Inflammatory macrophage treated with lipopolysaccharide for 4 hours (primary cell): Measurements from ENCODE around the gene CCDC3.

Experiments
- DNase-seq: peaks from one replicate; pipeline ENCODE4 v3.0.0-alpha.2; 2020

The CCDC3 gene

GRCh38 chr10:12919574-12919973, 81.9 kb downstream of the CCDC3 start:
- DNase-seq: no peak

- no peak for DNase-seq
These were observed 84.9 kb downstream of the CCDC3 start for GRCh38 chr10:12916587-12916986.

GRCh38 chr10:12915637-12916168, 85.8 kb downstream of the CCDC3 start:
- no peak for DNase-seq

- DNase-seq: no peak
These were observed 87.4 kb downstream of the CCDC3 start for GRCh38 chr10:12914111-12914510.

GRCh38 chr10:12911795-12912194, 89.7 kb downstream of the CCDC3 start:
- no peak for DNase-seq

GRCh38 chr10:12910835-12911234, 90.7 kb downstream of the CCDC3 start:
- no peak for DNase-seq

GRCh38 chr10:12909836-12910185, 91.7 kb downstream of the CCDC3 start:
- no peak for DNase-seq

- no peak for DNase-seq
These were observed 92.2 kb downstream of the CCDC3 start for GRCh38 chr10:12909182-12909835.

GRCh38 chr10:12908773-12909172, 92.7 kb downstream of the CCDC3 start:
- no peak for DNase-seq

- DNase-seq: no peak
These were observed 93.9 kb downstream of the CCDC3 start for GRCh38 chr10:12907656-12908055.

GRCh38 chr10:12906051-12906541, 95.4 kb downstream of the CCDC3 start:
- DNase-seq: no peak

GRCh38 chr10:12905067-12905466, 96.4 kb downstream of the CCDC3 start:
- DNase-seq: no peak

GRCh38 chr10:12902851-12903358, 98.6 kb downstream of the CCDC3 start:
- no peak for DNase-seq

GRCh38 chr10:12902135-12902572, 99.4 kb downstream of the CCDC3 start:
- DNase-seq: peak; percentile 30

GRCh38 chr10:12899546-12899945, 102.0 kb downstream of the CCDC3 start:
- DNase-seq: no peak

- DNase-seq: no peak
These were observed 103.2 kb downstream of the CCDC3 start for GRCh38 chr10:12898271-12898670.

- DNase-seq: no peak
These were observed 104.2 kb downstream of the CCDC3 start for GRCh38 chr10:12897278-12897677.

GRCh38 chr10:12896251-12896650, 105.3 kb downstream of the CCDC3 start:
- no peak for DNase-seq

- DNase-seq: no peak
These were observed 108.6 kb downstream of the CCDC3 start for GRCh38 chr10:12892924-12893323.

- DNase-seq: no peak
These were observed 110.6 kb downstream of the CCDC3 start for GRCh38 chr10:12890958-12891357.

- DNase-seq: no peak
These were observed 113.0 kb downstream of the CCDC3 start for GRCh38 chr10:12888470-12888869.

GRCh38 chr10:12887780-12888179, 113.7 kb downstream of the CCDC3 start:
- DNase-seq: no peak

GRCh38 chr10:12884851-12885250, 116.7 kb downstream of the CCDC3 start:
- no peak for DNase-seq

- DNase-seq: no peak
These were observed 121.1 kb downstream of the CCDC3 start for GRCh38 chr10:12880423-12880822.

GRCh38 chr10:12877150-12877549, 124.4 kb downstream of the CCDC3 start:
- no peak for DNase-seq
